ENCODE results near the gene PTPN22.
"Not testable (repeated sequence)": the region's sequence is repeated elsewhere in the genome, so short reads cannot be mapped to it uniquely, and the experiment has no call there.

The PTPN22 gene

DNA sequence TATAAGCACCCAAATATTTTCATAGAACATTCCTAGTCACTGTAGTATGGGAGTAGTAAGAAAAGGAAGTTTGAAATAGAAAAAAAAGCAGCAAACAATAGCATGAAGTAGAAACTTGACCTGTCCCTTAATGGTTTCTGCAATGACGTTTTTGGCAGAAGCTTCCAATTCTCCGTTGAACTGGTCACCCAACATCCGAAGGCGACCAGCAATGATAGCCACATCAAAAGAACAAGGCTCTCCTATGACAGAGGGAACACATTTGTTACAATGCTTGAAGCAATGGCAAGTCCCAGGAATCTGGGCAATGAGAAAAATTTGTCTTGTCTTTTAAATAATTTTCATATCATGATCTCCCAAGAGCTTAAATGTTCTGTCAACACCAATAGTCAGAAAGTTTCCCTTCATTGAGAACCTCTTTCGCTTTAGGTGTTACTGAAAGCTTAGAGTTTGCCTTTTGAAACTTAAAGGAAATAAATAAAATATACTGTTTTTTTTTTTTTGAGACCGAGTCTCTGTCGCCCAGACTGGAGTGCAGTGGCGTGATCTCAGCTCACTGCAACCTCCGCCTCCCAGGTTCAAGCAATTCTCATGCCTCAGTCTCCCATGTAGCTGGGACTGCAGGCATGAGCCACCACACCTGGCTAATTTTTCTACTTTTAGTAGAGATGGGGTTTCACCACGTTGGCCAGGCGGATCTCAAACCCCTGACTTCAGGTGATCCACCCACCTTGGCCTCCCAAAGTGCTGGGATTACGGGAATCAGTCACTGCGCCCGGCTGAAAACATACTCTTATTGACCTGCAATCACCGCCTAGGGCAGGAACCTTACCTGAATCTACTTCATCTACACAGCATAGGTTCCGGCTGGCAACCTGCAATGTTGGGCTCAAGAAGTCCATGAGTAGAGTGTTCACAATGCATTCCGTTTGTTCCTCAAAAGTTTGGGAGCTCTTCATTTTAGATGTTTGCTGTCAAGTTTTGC, 15.2 kb upstream of the PTPN22 start:
- no peak for DNase-seq

- DNase-seq, result no peak
Observed at GRCh38 chr1:113881661-113882060, 10.1 kb upstream of the PTPN22 start.

DNA sequence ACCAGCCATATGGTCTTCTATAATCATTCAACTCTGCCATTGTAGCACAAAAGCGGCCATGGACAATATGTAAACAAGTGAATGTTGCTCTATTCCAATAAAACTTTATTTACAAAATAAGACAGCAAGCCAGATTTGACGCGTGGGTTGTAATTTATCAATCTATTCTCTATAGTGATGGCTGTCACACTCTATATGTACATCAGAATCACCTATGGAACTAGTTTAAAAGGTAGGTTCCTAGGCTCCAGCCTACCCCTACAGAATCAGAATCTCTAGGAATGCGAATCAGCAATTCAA, 8.2 kb upstream of the PTPN22 start:
- DNase-seq, result no peak

- no peak for DNase-seq
Observed at GRCh38 chr1:113876176-113876575, 4.7 kb upstream of the PTPN22 start.

DNA sequence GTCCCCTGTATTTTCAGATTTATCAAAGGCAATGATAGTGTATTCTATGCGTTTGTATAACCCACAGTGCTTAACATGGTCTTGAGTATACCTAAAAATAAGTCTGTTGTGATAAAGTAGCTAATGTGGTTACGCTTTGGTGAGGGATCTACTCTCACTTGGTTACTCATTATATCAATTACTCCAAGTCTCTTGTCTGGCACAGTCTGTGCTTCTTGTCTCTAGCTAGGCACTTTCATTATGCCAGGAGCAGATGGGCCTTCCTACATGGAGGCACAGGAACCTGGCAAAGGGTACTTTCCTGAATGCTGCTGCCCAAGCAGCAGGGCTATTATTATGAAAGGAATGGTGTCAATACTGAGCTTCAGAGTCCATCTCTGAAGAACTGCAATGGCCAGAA, 4.2 kb upstream of the PTPN22 start:
- no peak for DNase-seq

DNA sequence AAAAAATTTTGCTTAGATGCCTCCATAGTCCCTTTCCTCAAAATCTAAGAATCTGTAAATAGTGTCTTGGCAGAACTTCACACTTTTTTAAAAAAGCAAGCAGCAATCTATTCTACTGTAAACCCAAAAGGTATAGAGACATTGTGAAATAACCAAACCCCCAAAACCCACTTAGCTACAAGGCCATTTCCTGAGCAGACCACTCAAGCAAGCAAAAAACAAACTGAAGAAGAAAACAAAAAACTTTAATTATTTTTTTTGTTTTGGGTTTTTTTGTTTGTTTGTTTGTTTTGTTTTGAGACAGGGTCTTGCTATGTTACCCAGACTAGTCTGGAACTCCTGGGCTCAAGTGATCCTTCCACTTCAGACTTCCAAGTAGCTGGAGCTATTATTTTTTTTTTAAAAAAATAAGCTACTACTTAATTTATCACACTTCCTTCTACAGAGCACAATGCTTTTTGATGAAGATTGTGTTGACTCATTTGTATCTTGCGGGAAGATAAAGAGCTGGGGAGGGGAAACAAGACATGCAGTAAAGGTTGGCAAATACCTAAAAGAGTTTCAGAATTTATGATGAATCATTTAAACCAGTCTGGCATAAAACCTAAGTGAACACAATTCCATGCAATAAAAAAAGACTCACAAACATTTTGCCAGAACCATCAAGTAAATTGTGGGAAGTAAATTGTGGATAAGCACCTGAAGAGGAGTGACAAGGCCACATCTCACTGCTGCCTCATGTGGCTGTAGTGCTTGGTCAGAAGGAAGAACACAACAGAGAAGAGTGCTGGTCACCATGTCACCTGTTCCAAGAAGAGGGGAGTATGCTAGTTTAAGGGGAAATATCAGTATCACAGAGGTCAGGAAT, 2.7 kb upstream of the PTPN22 start:
- DNase-seq, result no peak

DNA sequence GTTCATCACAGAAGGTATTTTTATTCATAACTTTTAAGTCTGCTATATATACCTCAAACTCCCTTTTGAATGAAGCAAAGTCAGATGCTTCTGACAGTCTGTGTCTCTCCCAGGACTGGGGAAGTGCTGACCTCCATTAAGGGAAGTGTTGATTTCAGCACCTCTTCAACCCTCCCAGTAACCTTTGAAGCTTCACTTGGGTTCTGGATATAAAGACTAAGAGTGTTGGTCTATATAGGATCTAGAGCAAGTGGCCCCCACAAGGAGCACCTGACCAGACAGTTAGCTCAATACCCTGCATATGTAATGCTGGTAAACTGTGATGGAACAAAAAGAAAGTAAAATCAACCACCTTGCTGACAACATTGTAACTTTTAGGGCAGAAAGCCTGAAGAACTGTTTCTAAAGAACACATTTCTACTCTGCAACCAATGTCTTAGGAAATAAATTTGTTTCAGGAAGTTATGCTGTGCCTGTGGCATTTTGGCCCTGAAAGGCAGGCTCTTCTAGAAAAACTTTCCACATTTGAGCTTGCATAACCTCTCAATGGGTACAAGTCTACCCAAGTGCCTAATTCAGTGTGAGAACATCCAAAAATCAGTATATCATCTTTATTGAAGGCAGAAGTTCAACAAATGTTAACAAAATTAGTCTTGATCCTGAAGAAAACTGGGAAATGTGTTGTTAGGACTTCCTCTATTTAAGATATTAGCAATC, 865 bp upstream of the PTPN22 start:
- no peak for DNase-seq

DNA sequence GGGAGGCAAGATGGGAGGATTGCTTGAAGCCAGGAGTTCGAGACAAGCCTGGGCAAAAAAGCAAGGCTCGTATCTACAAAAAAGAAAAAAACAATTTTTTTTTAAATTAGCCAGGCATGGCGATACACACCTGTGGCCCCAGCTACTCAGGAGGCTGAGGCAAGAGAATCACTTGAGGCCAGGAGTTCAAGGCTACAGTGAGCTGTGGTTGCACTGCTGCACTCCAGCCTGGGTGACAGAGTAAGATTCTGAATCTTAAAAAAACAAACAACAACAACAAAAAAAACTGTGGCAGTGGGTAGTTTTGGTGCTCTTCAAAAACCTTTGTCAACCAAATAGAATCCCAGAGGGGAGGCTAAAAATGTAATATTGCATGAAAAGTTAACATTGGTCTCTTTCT, 734 bp downstream of the PTPN22 start:
- no peak for DNase-seq

DNA sequence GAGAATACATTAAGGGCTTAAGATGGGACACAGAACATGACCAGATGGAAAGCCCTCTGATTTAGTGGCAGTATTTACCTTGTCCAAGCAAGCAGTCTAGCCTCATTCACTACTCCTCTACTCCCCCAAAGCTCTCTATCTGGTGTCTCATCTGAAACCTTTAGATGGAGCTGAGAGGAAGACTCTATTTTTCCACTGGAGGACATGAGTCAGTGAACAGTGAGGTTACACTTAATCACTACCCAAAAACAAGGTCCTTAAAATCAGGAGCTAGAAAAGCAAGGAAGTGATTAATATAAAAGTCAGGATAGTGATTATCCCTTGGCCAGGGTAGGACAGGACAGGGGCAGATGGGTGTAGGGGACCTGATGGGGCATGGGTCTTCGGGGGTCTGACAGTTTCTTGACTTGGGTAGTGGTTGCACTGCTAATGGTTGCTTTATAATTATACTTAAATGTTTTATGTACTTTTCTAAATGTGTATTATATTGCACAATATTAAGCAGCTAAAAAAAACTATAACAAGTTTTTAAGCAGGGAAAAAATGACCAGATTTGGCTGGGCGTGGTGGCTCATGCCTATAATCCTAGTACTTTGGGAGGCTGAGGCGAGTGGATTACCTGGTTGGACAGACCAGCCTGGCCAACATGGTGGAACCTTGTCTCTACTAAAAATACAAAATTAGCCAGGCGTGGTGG, 3.0 kb downstream of the PTPN22 start:
- DNase-seq, result no peak

GRCh38 chr1:113861641-113862040, 9.9 kb downstream of the PTPN22 start:
- DNase-seq, result no peak

GRCh38 chr1:113860891-113861290, 10.6 kb downstream of the PTPN22 start:
- DNase-seq, result no peak

GRCh38 chr1:113859478-113860175, 11.9 kb downstream of the PTPN22 start:
- DNase-seq, result no peak

DNA sequence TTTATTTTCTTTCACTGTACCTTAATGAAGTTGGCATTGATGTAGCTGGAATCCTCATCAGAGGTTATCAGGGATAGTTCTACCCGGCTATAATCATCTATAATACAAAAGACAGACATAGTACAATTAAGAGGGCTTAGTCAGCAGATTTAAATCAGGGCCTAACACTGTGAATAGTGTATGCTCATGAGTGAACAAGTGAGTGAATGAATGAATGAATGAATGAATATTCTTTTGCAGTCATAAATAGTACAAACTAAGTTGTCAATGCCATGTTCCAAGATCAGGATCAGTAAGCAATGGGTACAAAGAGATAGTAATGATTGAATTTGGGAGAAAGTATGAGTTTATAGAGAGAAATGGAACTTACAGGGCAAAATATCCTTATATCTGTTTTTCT, 12.5 kb downstream of the PTPN22 start:
- no peak for DNase-seq

DNA sequence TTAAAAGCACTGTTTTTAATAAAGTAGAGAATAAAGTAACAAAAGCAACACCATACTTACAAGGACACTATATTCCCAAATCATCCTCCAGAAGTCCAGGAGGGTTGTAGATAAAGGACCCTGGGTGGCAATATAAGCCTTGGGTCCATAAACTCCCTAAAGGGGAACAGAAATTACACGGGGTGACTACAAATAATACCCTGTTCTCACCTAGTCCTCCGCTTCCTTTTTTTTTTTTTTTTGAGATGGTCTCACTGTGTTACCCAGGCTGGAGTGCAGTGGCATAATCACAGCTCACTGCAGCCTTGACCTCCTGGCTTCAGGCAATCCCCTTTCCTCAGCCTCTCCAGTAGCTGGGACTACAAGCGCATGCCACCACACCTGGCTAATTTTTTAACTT, 13.1 kb downstream of the PTPN22 start:
- no peak for DNase-seq

DNA sequence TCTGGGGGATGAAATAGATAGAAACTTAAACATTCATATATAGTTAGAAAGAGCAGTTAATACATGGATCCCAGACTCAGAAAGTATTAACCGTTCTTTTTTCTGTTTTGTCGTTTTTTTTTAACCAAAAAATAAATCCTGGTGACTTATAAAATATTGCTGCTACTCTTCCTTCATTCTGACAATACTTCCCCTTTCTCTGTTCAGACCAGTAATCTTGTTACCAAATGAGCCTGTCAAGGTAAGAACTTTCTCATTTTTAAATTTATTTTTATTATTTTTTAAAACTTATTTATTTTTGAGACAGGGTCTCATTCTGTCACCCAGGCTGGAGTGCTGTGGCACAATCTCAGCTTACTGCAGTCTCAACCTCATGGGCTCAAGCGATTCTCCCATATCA, 13.7 kb downstream of the PTPN22 start:
- no peak for DNase-seq

DNA sequence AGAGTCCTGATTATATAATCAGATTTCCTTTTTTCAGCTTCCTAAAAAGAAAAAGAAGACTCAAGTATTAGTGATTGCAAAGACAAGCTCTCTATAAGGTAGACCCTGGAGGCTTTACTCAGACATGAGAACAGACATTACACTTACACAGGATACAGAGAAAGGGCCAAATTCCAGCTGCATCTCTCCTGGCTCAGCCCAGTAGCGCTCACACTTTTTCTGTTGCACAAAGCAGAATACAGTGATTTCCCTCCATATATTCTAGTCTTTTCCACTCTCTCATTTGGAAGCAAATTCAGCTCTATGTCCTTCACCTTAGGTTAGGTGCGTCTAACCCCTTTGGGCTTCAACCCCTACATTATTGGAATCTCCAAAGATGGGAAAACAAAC, 15.1 kb downstream of the PTPN22 start:
- DNase-seq, result no peak

GRCh38 chr1:113855630-113856400, 15.7 kb downstream of the PTPN22 start:
- no peak for DNase-seq

GRCh38 chr1:113854234-113854633, 17.3 kb downstream of the PTPN22 start:
- DNase-seq, result no peak

DNA sequence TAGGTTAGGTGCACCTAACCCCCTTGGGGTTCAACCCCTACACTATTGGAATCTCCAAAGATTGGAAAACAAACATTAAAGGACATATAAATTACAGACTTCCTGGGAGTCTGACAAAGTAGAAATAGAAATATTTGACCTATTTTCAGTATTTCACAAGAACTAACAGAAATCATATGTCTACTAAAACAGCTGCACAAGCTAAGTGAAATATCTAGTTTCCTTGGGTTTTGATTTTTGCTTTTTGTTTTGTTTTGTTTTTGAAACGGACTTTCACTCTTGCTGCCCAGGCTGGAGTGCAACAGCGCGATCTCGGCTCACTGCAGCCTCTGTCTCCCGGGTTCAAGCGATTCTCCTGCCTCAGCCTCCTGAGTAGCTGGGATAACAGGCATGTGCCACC, 18.8 kb downstream of the PTPN22 start:
- not testable (repeated sequence) for DNase-seq

GRCh38 chr1:113850127-113850796, 21.2 kb downstream of the PTPN22 start:
- no peak for DNase-seq

GRCh38 chr1:113849072-113849471, 22.4 kb downstream of the PTPN22 start:
- DNase-seq, result no peak
